ENCODE data around the gene PHACTR1.

DNA sequence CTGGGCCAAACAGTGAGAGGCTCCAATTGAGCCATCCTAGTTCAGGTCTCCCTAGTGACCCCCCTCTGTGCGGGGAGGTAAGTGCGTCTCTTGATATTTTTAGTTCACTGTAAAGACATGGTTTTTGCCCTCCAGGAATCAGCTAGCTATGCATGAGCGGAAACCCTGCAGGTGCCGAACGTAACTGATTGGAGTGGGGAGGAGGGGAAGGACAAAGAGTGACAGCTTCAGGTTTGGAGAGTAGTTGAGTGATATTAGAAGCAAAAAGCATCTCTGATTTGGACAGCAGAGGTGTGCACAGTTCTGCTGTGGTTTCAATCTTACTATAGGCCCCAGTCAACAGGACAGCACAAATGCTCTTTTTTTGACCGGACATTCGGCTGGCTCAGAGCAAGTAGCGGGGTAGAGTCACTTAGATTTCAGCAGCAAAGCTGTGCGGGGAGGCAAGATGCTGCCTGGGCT is 580.0 kb downstream of the PHACTR1 start:
- TF ChIP-seq POLR2A (IDR thresholded peaks at IDR 0.05; ENCODE audit: low read length) (no peak), BHLHE40 (IDR thresholded peaks at IDR 0.05; ENCODE audit: low read depth, low read length) (no peak), RAD21 (conservative IDR thresholded peaks at IDR 0.05 in 1 of 2, IDR thresholded peaks at IDR 0.05 in 1 of 2) (no peak)

Data from A549 (cell line).